ENCODE results near the gene ACACB.

Gene ACACB

GRCh38 chr12:109174468-109174867 lies 58.1 kb downstream of the ACACB start:
- no peak for DNase-seq (ENCODE audit: low spot score)

GRCh38 chr12:109178532-109178931 lies 62.1 kb downstream of the ACACB start:
- no peak for DNase-seq (ENCODE audit: low spot score)

GRCh38 chr12:109179927-109180326 lies 63.5 kb downstream of the ACACB start:
- DNase-seq (ENCODE audit: low spot score), result no peak

GRCh38 chr12:109182041-109182839 lies 65.9 kb downstream of the ACACB start:
- peak; percentile 62 for DNase-seq (ENCODE audit: low spot score)

- DNase-seq (ENCODE audit: low spot score), result no peak
Measured at GRCh38 chr12:109185441-109185840, 69.1 kb downstream of the ACACB start.

- DNase-seq (ENCODE audit: low spot score), result no peak
Measured at GRCh38 chr12:109186993-109187653, 70.7 kb downstream of the ACACB start.

- no peak for DNase-seq (ENCODE audit: low spot score)
Measured at GRCh38 chr12:109188108-109188712, 71.8 kb downstream of the ACACB start.

GRCh38 chr12:109189291-109189690 lies 72.9 kb downstream of the ACACB start:
- DNase-seq (ENCODE audit: low spot score), result no peak

GRCh38 chr12:109191621-109192250 lies 75.3 kb downstream of the ACACB start:
- DNase-seq (ENCODE audit: low spot score), result no peak

- no peak for DNase-seq (ENCODE audit: low spot score)
Measured at GRCh38 chr12:109192358-109192757, 76.0 kb downstream of the ACACB start.

GRCh38 chr12:109193896-109194295 lies 77.5 kb downstream of the ACACB start:
- DNase-seq (ENCODE audit: low spot score), result no peak

- no peak for DNase-seq (ENCODE audit: low spot score)
Measured at GRCh38 chr12:109196332-109196731, 79.9 kb downstream of the ACACB start.

GRCh38 chr12:109197327-109197726 lies 80.9 kb downstream of the ACACB start:
- DNase-seq (ENCODE audit: low spot score), result no peak

GRCh38 chr12:109199324-109199723 lies 82.9 kb downstream of the ACACB start:
- no peak for DNase-seq (ENCODE audit: low spot score)

GRCh38 chr12:109200825-109201495 lies 84.6 kb downstream of the ACACB start:
- no peak for DNase-seq (ENCODE audit: low spot score)

- DNase-seq (ENCODE audit: low spot score), result no peak
Measured at GRCh38 chr12:109201496-109201885, 85.1 kb downstream of the ACACB start.

- DNase-seq (ENCODE audit: low spot score), result no peak
Measured at GRCh38 chr12:109202770-109203169, 86.4 kb downstream of the ACACB start.

GRCh38 chr12:109203480-109203879 lies 87.1 kb downstream of the ACACB start:
- no peak for DNase-seq (ENCODE audit: low spot score)

GRCh38 chr12:109209082-109209481 lies 92.7 kb downstream of the ACACB start:
- no peak for DNase-seq (ENCODE audit: low spot score)

- DNase-seq (ENCODE audit: low spot score), result no peak
Measured at GRCh38 chr12:109212460-109213115, 96.2 kb downstream of the ACACB start.

- DNase-seq (ENCODE audit: low spot score), result no peak
Measured at GRCh38 chr12:109214131-109214530, 97.7 kb downstream of the ACACB start.

GRCh38 chr12:109218996-109219395 lies 102.6 kb downstream of the ACACB start:
- no peak for DNase-seq (ENCODE audit: low spot score)

All from globus pallidus (tissue), 1 donor.